Measurements from ENCODE around the gene CEP57L1.

DNA sequence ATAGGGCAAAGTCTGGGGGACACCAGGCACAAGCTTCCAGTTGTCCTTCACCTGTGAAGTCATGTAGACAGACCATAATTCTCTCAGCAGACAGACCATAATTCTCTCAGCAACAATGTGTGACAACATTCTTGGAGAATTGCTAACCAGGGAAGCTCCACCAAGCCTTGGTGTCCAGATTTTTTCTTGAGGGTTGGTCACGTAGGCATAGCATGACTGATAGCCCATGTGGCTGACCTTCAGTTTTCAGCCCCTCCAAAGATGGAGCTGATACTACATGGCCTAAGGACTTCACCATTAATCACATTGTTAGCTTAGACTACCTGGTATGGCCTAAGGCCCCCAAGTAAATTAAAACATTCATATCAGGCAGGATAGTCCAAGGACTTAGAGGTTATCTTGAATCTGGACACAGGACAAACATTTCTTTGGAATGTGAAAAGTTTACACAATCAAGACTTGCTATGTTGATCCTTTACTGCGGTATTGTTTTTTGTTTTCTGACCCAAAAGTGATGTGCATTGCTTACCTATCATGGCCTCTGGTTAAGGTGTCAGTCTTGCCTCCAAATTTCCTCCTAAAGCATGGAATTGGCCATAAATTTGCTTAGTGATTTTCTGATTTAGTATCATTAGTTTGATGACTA lies 76.9 kb downstream of the CEP57L1 start:
- TF ChIP-seq EZH2 (optimal IDR thresholded peaks at IDR 0.05; ENCODE audit: low read depth, low read length) (no peak), EZH2phosphoT487 (IDR thresholded peaks at IDR 0.05; ENCODE audit: low read length) (no peak)
- TF ChIP-seq, protein P1, sequence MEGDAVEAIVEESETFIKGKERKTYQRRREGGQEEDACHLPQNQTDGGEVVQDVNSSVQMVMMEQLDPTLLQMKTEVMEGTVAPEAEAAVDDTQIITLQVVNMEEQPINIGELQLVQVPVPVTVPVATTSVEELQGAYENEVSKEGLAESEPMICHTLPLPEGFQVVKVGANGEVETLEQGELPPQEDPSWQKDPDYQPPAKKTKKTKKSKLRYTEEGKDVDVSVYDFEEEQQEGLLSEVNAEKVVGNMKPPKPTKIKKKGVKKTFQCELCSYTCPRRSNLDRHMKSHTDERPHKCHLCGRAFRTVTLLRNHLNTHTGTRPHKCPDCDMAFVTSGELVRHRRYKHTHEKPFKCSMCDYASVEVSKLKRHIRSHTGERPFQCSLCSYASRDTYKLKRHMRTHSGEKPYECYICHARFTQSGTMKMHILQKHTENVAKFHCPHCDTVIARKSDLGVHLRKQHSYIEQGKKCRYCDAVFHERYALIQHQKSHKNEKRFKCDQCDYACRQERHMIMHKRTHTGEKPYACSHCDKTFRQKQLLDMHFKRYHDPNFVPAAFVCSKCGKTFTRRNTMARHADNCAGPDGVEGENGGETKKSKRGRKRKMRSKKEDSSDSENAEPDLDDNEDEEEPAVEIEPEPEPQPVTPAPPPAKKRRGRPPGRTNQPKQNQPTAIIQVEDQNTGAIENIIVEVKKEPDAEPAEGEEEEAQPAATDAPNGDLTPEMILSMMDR (IDR thresholded peaks at IDR 0.05; ENCODE audit: low read length), result no peak
